BJ (cell line): ENCODE measurements around the gene LTBP4. TPM values are rescaled to one million over a fixed set of nuclear protein-coding genes. Genes with fewer than 3 reads are reported as not detected.
"Not testable (repeated sequence)": the region's sequence is repeated elsewhere in the genome, so short reads cannot be mapped to it uniquely, and the experiment has no call there.

Source experiments
- CTCF ChIA-PET: fragments of 350-600 bp; formaldehyde crosslinking; extraction: SDS; loops from one replicate; lab custom pipeline; 2021; ENCODE audit warnings: antibody characterized with exemption, inconsistent platforms; lab: Yijun Ruan, JAX
- POLR2A ChIA-PET: fragments of 300-600 bp; sonication (Branson Sonifier 250); formaldehyde crosslinking; extraction: SDS; loops from one replicate; lab custom pipeline; 2021; ENCODE audit warnings: antibody characterized with exemption; lab: Charles Lee
- DNase-seq: peaks from one replicate; pipeline ENCODE4 v3.0.0-alpha.2; 2011; ENCODE audit warnings: low read depth
- H3K27me3 ChIP-seq: 2 replicates; pipeline ENCODE4 v1.6.0; 2011; ENCODE audit warnings: low read length; ENCODE audit not compliant: control insufficient read depth, insufficient read depth
- H3K36me3 ChIP-seq: 2 replicates; pipeline ENCODE4 v1.5.1; 2011; ENCODE audit warnings: low read length; ENCODE audit not compliant: control insufficient read depth, insufficient read depth
- H3K4me3 ChIP-seq: 2 replicates; pipeline ENCODE4 v1.5.1; 2011; ENCODE audit warnings: low read depth, mild to moderate bottlenecking, control low read depth, low read length
- polyA plus RNA-seq: library from polyadenylated mRNA; depleted of rRNA; stranded (reverse); fragments of >200 nt; gene quantifications from 2 replicates; pipeline ENCODE4 v1.2.3, GENCODE V29; 2011
- TF ChIP-seq, protein P1 (sequence below): IDR thresholded peaks from 2 replicates; pipeline ENCODE4 v1.5.1; 2011; ENCODE audit warnings: low read depth, mild to moderate bottlenecking, control low read depth, inconsistent platforms, low read length, moderate library complexity; ENCODE audit not compliant: insufficient read depth

Gene LTBP4
- polyA plus RNA-seq, 1 experiment: 14.5 TPM

DNA sequence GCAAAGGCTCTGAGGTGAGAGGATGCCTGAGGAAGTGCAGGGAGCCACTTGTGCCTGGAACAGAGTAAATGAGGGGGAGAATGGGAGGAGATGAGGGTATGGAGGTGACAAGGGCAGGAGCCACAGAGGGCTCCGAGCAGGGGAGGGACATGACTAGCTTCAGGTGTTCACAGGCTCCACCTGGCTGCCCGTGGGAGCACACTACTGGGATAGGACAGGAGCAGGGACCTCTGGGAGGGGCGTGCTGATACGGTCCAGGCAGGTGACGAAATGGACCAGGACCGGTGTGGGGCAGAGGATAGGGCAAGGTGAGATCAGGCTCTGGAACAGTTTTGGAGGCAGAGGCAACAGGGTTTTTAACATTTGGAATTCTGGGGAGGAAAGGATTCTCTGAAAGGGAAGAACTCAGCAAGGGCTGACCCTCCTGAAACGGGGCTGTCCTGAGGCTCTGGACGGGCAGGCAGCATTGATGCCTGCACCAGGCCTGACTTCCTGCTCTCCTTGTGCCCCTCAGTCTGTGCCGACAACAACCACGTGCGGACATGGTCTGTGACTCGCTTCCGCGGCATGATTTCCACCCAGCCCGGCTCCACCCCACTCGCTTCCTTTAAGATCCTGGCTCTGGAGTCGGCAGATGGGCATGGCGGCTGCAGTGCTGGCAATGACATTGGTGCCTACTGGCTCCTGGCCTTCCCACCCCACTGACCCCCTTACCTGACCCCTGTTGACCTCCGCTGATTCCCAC, 12.9 kb upstream of the LTBP4 start:
- no peak overlapping the region for H3K4me3 ChIP-seq
- DNase-seq: no peak
- no peaks in the 10 kb centered on the region for H3K27me3 ChIP-seq
- peaks cover 9% of the 10 kb centered on the region for H3K36me3 ChIP-seq
- CTCF ChIA-PET: interaction anchor here (1.0 kb wide), 2 partner anchors 11 to 46 kb away, joined by 3 read pairs; no protein-coding TSS in a partner anchor
- TF ChIP-seq, protein P1, sequence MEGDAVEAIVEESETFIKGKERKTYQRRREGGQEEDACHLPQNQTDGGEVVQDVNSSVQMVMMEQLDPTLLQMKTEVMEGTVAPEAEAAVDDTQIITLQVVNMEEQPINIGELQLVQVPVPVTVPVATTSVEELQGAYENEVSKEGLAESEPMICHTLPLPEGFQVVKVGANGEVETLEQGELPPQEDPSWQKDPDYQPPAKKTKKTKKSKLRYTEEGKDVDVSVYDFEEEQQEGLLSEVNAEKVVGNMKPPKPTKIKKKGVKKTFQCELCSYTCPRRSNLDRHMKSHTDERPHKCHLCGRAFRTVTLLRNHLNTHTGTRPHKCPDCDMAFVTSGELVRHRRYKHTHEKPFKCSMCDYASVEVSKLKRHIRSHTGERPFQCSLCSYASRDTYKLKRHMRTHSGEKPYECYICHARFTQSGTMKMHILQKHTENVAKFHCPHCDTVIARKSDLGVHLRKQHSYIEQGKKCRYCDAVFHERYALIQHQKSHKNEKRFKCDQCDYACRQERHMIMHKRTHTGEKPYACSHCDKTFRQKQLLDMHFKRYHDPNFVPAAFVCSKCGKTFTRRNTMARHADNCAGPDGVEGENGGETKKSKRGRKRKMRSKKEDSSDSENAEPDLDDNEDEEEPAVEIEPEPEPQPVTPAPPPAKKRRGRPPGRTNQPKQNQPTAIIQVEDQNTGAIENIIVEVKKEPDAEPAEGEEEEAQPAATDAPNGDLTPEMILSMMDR: no peak
- POLR2A ChIA-PET: no interaction called here

DNA sequence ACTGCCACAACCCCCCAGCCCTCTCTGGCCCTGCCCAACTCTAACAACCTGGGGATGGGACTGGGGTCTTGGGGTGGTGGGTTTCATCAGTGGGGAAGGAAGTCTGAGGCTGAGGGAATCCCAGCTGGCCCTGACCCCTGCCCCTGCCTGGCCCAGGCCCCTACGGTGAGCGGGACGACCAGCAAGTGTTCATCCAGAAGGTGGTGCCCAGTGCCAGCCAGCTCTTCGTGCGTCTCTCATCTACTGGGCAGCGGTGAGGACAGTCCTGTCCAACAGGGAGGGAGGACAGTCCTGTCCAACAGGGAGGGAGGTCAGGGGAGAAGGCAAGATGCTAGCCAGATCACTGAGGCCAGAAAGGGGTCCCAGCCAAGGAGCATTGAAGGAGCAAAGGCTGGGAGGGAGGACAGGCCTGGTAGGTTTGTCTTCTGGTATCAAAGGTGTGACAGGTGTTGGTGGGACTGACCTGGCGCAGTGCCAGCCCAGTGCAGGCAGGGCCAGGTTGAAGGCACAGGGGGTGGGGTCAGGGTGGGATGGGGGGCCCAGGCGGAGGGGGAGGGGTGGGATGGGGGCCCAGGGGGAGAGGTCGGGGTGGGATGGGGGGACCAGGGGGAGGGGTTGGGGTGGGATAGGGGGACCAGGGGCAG, 12.1 kb upstream of the LTBP4 start:
- H3K36me3 ChIP-seq: peaks cover 7% of the 10 kb centered on the region; the same call in 1 of the 2 replicates
- ChIA-PET POLR2A (no interaction called here), CTCF (no interaction called here)
- no peak overlapping the region for H3K4me3 ChIP-seq
- TF ChIP-seq, protein P1: no peak
- no peak for DNase-seq
- H3K27me3 ChIP-seq: no peaks in the 10 kb centered on the region

DNA sequence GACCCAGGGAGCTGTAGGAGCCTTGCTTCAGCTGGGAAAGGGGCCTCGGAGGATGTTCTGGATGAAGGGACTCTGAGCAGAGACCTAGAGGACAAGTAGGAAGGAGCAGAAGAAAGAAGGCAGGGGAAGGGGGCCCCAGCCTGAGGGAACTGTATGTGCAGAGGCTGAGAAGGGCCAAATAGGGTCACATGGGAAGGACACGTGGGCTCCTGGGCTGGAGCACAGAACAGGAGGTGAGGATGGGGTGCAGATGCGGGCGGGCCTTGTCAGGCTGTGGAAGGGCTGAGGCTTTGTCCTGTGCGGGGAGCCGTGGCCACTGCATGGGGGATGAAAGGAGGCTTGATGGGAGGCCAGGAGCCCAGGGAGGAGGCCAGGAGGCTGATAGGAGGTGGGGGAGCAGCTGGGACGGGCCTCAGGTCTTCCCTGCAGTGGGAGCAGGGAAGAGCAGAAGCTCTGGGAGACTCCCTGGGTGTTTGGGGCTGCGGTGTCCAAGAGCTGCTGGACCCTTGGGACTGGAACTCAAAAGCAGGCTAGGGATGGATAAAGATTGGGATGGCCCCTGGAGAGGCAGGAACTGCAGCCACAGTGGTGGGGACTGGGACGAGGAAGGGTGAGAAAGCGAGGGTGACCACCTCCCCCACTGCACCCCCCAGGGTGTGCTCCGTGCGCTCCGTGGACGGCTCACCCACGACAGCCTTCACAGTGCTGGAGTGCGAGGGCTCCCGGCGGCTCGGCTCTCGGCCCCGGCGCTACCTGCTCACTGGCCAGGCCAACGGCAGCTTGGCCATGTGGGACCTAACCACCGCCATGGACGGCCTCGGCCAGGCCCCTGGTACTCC, 11.4 kb upstream of the LTBP4 start:
- DNase-seq: no peak
- no peak overlapping the region for H3K4me3 ChIP-seq
- ChIA-PET POLR2A (no interaction called here), CTCF (interaction anchor here (1.0 to 1.7 kb wide), 2 partner anchors 13 to 49 kb away, joined by 4 to 6 read pairs; no protein-coding TSS in a partner anchor)
- H3K36me3 ChIP-seq: peaks cover 7% of the 10 kb centered on the region; the same call in 1 of the 2 replicates
- TF ChIP-seq, protein P1: no peak
- no peaks in the 10 kb centered on the region for H3K27me3 ChIP-seq

DNA sequence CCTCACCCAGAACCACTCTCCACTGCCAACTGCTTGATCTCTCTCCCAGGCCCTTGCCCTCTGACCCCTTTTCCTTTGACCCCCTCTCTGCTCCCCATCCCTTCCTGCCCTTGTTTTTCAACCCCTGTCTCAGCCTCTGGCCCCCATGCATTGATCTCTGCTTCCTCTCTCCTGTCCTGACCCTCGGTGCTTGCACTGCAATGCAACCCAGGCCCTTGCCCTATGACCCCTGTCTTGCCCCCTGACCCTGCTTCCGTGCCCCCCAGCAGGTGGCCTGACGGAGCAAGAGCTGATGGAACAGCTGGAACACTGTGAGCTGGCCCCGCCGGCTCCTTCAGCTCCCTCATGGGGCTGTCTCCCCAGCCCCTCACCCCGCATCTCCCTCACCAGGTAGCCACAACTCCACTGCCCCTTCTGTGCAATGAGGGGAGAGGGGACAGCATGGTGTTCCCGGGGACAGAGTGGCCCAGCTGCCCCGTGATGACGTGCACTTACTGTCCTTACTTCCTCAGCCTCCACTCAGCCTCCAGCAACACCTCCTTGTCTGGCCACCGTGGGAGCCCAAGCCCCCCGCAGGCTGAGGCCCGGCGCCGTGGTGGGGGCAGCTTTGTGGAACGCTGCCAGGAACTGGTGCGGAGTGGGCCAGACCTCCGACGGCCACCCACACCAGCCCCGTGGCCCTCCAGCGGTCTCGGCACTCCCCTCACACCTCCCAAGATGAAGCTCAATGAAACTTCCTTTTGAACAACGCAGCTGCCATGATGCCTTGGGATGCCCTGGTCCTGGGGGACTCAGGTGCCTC, 10.5 kb upstream of the LTBP4 start:
- CTCF ChIA-PET: interaction anchor here (0.6 to 1.7 kb wide), 3 partner anchors 8 to 50 kb away, joined by 3 to 6 read pairs (median 4); no protein-coding TSS in a partner anchor
- DNase-seq: no peak
- POLR2A ChIA-PET: no interaction called here
- H3K4me3 ChIP-seq: no peak overlapping the region
- H3K27me3 ChIP-seq: no peaks in the 10 kb centered on the region
- peaks cover 7% of the 10 kb centered on the region; the same call in 1 of the 2 replicates for H3K36me3 ChIP-seq
- TF ChIP-seq, protein P1: no peak

DNA sequence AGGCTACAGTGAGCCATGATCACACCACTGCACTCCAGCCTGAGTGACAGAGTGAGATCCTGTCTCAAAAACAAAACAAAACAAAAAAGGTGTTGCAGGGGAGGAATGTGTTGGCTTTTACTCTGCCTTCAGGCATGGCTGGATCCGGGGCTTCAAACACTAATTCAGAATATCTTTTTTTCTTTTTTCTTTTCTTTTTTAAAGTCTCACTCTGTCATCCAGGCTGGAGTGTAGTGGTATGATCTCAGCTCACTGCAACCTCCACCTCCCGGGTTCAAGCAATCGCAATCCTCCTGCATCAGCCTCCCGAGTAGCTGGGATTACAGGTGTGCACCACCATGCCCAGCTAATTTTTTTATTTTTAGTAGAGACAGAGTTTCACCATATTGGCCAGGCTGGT, 9.4 kb upstream of the LTBP4 start:
- not testable (repeated sequence) for H3K36me3 ChIP-seq
- CTCF ChIA-PET: interaction anchor here (1.4 kb wide), 1 partner anchor 43 kb away, joined by 4 read pairs; no protein-coding TSS in a partner anchor

More for the DNA sequence above, 9.4 kb upstream of the LTBP4 start:
- DNase-seq, H3K27me3 ChIP-seq, POLR2A ChIA-PET, H3K4me3 ChIP-seq: not testable (repeated sequence)
